Effector CD8-positive, alpha-beta T cell (primary cell): Measurements from ENCODE around the gene BSG.
"Not testable (repeated sequence)": the region's sequence is repeated elsewhere in the genome, so short reads cannot be mapped to it uniquely, and the experiment has no call there.

ENCODE experiments used
- DNase-seq: peaks from one replicate; lab custom pipeline; 2025; lab: John Stamatoyannopoulos, UW

The BSG gene

DNA sequence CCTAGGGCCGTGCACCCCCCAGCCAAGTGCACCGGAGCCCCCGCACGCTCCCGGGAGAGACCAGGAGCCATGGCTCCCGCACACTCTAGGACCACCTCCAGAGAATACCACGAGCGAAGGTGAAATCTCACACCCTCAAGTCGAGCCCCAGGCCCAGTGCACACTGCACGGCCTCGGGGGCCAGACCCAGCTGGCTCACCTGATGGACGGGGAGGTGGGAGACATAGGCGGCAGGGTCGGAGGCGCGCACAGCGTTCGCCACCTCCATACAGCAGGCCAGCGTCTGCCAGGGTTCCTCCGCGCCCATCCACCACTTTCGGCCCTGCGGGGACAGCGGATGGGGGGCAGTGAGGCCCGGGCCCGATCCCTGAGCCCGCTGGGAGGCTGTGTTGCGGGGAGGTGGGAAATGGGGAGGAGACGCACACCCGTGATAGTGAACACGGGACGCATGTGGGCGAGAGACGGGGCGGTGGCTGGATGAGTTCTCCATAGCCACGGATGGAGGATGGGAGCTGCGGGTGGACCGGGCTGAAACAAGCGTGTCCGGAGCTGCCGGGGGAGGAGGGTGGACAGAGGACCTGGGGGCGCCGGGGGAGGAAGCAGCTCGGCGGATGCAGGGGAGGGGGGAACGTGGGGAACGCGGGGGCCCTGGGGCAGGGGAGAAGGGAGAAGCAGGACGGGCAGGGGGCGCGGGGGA is 47.9 kb downstream of the BSG start:
- no peak for DNase-seq

DNA sequence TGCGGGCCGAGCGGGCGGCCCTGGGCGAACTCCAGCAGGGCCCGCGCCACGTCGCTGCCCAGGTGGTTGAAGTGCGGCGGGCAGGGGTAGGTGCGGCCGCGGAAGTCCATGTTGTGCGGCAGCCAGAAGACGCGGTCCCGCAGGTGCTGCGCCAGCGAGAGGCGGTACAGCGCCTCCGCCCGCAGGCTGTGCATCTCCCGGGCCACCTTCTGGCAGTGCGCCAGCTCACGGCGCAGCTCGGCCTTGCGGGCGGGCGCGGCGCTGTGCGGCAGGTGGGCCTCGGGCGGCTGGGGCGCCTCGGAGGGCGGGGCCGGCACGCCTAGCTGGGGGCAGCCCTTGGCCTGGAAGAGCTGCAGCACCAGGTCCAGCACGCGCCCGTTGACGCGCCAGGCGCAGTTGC is 48.8 kb downstream of the BSG start:
- DNase-seq: not testable (repeated sequence)

DNA sequence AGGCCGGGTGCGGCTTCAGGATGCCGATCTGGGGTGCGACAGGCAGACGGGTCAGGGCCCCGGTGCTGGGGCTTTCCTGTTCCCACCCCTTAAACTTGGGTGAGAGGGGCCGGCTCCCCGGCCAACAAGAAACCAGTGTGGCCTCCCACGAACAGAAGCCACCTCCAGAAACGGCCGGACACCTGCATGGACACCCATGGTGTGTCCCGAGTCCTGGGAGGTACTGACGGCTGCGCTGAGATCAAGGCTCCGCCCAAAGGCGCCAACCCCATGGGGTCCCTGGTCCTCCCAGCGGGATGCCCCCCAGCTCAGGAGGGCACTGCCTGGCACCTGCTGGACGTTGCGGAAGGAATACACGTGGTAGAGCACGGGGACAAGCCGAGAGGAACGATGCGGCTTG is 49.4 kb downstream of the BSG start:
- DNase-seq: no peak

DNA sequence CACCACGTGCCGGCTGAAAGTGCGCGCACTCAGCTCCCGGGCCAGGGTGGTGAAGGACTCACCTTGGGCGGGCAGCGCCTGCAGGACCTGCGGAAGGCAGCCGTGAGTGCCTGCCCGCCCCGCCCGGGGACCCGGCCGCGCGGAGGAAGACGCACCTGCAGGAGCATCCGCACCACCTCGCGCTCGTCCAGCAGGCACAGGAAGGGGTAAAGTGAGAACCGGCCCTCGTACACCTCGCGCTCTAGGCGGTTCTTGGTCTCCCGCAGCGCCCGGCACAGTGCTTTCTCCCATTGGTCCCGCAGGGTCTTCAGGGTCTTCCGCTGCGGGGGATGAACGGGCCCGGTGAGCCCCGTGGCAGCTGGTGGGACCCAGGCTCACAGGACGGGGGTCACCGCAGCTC is 50.3 kb downstream of the BSG start:
- DNase-seq: no peak

DNA sequence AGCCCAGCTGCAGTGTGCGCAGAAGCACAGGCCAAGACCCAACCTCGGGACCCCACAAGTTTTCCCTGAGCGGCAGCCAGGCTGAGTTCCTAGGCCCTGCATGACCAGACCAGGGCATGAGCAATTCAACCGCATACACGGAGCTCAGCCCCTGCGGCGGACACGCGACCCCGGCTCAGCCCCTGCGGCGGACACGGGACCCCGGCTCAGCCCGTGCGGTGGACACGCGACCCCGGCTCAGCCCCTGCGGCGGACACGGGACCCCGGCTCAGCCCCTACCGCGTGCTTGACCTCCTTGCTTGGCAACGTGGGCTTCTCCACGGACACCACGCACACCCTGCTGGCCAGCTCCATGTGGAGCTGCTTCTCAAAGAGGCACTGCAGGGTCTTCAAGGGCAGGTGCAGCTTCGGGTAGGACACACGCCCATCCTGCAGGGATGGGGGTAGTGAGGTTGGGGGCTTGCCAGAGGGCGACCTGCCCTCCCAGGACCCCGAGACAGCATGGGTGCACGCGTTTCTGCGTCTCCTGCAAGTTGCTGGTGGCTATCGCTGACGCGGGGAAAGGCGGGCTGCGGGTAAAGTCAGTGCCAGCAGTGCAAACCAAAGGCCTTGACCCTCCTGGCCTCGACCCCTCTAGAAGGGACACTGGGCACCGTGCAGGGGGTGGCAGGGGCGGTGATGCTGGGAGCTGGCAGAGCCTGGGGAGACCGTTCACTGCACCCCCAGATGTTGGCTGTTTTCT is 51.0 kb downstream of the BSG start:
- DNase-seq: no peak

DNA sequence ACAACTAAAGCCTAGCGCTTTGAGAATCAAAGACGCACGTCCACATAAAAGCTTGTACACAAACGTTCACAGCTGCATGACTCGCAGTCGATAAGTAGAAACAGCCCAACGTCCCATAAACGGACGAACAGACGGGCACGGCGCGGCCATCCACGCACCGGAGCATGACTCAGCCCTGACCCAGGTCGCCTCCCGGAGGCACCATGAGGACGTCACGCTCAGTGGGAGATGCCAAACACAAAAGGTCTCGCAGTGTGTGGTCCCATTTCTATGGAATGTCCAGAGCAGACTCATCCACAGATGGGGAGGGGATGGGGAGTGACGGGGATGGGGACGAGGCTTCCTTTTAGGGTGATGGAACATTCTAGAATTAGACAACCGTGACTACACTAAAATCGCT is 51.6 kb downstream of the BSG start:
- DNase-seq: no peak

DNA sequence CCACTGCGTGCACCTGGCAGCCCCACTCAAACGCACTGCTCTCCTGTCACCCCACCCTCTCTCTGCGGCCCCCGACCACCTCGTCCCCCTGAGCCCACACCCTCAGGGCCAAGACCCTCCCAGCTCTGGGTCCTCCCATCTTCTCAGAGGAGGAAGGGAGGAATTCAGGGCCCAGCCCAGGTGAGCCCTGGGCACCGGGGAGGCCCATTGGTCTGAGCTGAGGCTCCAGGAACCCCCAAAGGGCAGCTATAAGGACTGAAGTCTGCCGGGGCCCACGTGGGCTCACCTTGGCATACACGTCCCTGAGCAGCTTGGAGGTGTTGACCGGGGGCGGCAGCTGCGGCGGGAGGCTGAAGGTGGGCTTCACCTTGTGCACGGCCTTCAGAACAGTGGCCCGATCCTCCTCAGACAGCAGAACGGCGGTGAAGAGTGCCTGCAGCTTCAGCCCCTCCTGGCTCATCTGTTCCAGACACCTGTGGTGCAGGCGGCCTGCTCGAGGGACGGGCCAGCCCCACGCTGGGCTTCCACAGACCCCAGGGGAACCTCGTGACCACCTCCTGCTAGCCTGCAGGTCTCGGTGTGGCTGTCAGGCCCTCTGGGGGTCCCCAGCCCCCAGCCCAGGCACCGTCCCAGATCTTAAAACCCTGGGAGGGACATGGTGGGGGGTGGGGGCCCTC is 52.2 kb downstream of the BSG start:
- DNase-seq: no peak

DNA sequence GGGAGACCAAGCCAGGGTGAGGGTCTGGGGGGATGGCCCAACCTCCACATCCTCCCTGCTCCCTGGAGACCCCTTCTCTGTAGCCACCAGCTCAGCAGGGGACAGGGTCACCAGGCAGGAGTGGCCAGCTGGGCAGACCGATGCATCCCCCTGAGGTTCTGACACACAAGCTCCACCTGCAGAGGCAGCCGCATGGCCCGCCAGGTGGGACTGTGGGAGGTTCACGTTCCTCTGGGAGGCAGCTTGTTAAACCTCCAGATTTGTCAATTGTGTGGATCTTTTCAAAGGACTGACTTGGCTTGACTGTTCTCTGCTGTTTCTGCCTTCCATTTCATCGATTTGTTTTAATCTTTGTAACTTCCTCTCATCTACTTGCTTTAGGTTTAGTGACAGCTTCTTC is 52.9 kb downstream of the BSG start:
- no peak for DNase-seq

DNA sequence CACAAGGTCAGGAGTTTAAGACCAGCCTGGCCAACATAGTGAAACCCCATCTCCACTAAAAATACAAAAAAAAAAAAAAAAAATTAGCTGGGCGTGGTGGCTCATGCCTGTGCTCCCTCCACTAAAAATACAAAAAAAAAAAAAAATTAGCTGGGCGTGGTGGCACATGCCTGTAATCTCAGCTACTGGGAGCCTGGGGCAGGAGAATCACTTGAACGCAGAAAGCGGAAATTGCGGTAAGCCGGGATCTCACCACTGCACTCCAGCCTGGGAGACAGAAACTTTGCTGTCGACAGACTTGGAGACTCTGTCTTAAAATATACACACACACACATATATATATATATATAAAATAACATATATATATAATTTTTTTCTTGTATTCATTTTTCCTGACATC is 54.2 kb downstream of the BSG start:
- DNase-seq: not testable (repeated sequence)

DNA sequence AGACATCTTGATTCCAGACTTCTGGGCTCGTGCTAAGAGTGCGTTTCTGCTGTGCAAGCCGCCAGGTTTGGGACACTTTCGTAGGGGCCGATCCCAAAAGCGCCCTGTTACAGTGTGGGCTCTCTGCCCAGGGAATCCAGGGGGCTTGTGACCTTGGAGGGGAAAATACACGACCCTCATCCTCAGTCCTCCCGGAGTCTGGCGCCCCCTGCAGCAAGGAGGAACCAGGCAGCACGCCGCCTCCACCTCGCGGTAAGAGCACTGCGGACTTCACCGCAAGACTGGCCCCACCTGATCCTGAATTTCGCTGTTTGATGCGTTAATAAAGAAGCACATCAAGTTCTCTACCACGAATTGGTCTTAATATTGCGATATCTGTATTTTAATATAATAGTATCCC is 55.8 kb downstream of the BSG start:
- DNase-seq: no peak

DNA sequence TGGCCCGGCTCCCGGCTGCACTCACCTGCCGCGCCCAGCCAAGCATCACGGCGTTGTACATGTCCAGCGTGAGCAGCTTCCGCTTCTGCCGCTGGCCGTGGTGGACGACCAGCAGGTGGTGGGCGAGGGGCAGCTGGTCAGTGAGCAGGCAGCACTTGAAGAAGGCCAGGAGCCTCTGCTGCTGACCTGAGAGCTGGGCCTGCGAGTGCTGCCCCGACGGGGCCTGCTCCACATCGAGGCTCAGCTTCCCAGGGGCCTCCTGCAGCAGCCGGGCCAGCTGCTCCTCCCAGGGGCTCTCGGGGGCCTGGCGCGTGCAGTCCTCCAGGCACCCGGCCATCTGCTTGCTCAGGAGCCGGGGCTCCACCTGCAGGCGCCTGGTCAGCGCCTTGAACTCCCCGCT is 57.1 kb downstream of the BSG start:
- not testable (repeated sequence) for DNase-seq

DNA sequence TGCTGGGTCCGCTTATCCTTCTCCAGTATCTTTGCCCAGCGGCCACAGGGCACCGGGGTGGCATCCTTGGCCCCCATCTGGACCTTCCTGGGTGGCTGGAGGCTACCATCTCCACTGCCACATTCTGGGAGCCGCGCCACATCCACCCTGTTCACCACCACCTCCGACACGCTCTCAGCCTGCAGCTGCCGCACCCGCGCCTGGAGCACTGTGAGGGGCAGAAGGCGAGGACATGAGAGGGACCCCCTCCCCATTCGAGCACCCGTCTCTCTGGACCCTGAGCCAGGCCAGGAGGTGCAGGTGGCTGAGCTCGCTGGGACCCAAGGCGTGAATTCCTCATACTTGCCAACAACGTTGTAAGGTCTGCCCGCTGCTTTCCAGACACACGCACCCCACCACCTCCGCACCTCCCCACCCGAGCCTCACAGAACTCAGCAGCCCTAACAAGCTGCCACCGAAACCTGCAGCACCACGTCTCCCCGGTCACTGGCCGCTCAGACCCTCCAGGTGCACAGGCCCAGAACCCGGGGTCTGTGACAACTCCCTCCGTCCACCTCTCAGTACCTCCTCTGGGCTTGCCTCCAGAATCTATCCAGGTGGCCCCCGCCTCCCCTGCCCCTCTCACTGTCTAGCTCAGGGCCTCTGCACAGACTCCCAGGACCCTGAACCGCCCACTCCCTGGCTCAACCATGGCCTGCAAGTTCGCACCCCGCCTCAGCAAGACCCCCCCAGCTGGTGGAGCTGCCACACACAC is 57.7 kb downstream of the BSG start:
- DNase-seq: no peak

DNA sequence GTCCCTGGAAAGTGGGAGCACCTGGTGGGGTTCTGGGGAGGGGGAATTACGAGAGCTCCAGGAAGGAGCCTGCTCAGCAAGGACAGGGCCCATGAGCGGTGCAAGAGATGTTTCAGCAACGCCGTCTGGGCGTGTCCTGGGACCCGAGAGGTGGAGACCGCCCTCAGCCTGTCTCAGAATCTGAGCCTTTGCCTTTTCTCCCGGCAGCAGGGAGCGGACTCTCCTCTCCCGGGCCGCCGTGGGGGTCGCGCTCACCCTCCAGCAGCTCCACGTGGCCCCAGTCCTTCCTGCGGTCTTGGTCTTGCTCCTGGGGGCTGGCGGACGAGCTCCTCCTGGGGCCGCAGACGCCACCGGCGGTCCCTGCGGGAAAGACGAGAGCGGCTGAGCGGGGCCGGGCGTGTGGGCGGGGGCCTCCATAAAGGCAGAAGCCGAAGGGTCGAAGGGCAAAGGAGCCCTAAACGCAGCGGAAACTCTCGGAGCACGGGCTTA is 60.2 kb downstream of the BSG start:
- DNase-seq: no peak
